Mucosa of descending colon (tissue), 3 donors: ENCODE results near the gene TUT4. TPM values are rescaled to one million over a fixed set of nuclear protein-coding genes. Genes with fewer than 3 reads are reported as not detected.

Experiments
- ATAC-seq: fragments of 200-7000 bp; cut with Tn5 transposase; one replicate; pipeline ENCODE4 v1.9.1; 2020; ENCODE audit warnings: mild to moderate bottlenecking, moderate library complexity
- DNase-seq, 3 donors: peaks; one replicate each; pipeline ENCODE4 v3.0.0-alpha.2; 2020
- H3K36me3 ChIP-seq: fragments of 200-600 bp; one replicate; pipeline ENCODE4 v1.8.0; 2021; ENCODE audit warnings: low read depth, mild to moderate bottlenecking
- H3K4me1 ChIP-seq: fragments of 200-600 bp; one replicate; pipeline ENCODE4 v1.8.0; 2021; ENCODE audit warnings: low read depth, mild to moderate bottlenecking
- H3K4me3 ChIP-seq: fragments of 200-600 bp; one replicate; pipeline ENCODE4 v1.8.0; 2021; ENCODE audit warnings: mild to moderate bottlenecking
- H3K9me3 ChIP-seq: fragments of 200-600 bp; one replicate; pipeline ENCODE4 v1.8.0; 2021; ENCODE audit warnings: mild to moderate bottlenecking
- CTCF ChIP-seq: fragments of 200-600 bp; IDR thresholded peaks from one replicate; pipeline ENCODE4 v1.8.0; 2022; ENCODE audit warnings: antibody characterized with exemption, mild to moderate bottlenecking
- intact Hi-C, 2 donors: fragments of 100-400 bp; cut with DNase I in 1 of 2; cut with micrococcal nuclease in 1 of 2; formaldehyde crosslinking; loops; one replicate each; pipeline versions ENCODE4 v1.11.0 to v1.11.1; 2022; cut with DNase I, micrococcal nuclease
- total RNA-seq, 3 donors: library from RNA; stranded (reverse); fragmentation: NEBNext Ultra II Directional in 2 of 3; extraction: Animal tissue kit (Norgen Biotek cat#: 25700) in 2 of 3; gene quantifications; one replicate each; pipeline versions ENCODE4 v1.2.1 to v1.2.4, GENCODE V29; 2021 to 2023
- donor health status: DM: no; HTN: no; CAD: no; lungs with moderate emphysema.
- donor health status: DM: no; HTN: no; CAD: no.
- donor health status: DM: no; HTN: yes; CAD: no.

Gene TUT4
- total RNA-seq, 3 donors from 2014 or later = 17.9 to 51.7 (median 20.8) TPM

GRCh38 chr1:52551507-52552235 lies 1.2 kb downstream of the TUT4 start:
- Histone ChIP-seq H3K9me3 (no peaks in the 10 kb centered on the region), H3K4me3 (peak overlapping the region; percentile 88), H3K4me1 (no peaks in the 10 kb centered on the region), H3K36me3 (no peaks in the 10 kb centered on the region)
- DNase-seq (peak in 2 of 3 donors; percentile 37 to 53), ATAC-seq (no peak)
- intact Hi-C loops = no loop called here
- no peak for TF ChIP-seq CTCF

- no peak for TF ChIP-seq CTCF
- Histone ChIP-seq H3K9me3 (no peaks in the 10 kb centered on the region), H3K4me3 (no peak overlapping the region), H3K4me1 (no peaks in the 10 kb centered on the region), H3K36me3 (no peaks in the 10 kb centered on the region)
- peak in 1 of 3 donors; percentile 5 for DNase-seq
- ATAC-seq = no peak
- intact Hi-C loops = no loop called here
Measured at GRCh38 chr1:52550447-52550846, 2.4 kb downstream of the TUT4 start.

- ATAC-seq (no peak), DNase-seq (no peak)
- Histone ChIP-seq H3K4me1 (no peaks in the 10 kb centered on the region), H3K9me3 (no peaks in the 10 kb centered on the region), H3K36me3 (no peaks in the 10 kb centered on the region), H3K4me3 (no peak overlapping the region)
- no peak for TF ChIP-seq CTCF
- intact Hi-C loops = no loop called here
Measured at GRCh38 chr1:52549267-52549666, 3.6 kb downstream of the TUT4 start.

- TF ChIP-seq CTCF = no peak
- H3K4me3 ChIP-seq = no peak overlapping the region
- no peak for ATAC-seq
- H3K4me1 ChIP-seq = no peaks in the 10 kb centered on the region
- intact Hi-C loops = no loop called here
- H3K36me3 ChIP-seq = no peaks in the 10 kb centered on the region
- no peak for DNase-seq
- H3K9me3 ChIP-seq = peaks cover 17% of the 10 kb centered on the region
Measured at GRCh38 chr1:52546852-52547251, 6.0 kb downstream of the TUT4 start.

GRCh38 chr1:52544665-52545525 lies 8.0 kb downstream of the TUT4 start:
- ATAC-seq (no peak), DNase-seq (no peak)
- no peaks in the 10 kb centered on the region for H3K4me1 ChIP-seq
- no peaks in the 10 kb centered on the region for H3K36me3 ChIP-seq
- TF ChIP-seq CTCF = no peak
- intact Hi-C loops = no loop called here
- H3K4me3 ChIP-seq = no peak overlapping the region
- H3K9me3 ChIP-seq = peaks cover 29% of the 10 kb centered on the region
